Measurements from ENCODE around the gene HEXD.

GRCh38 chr17:82458179-82458884 is 40.2 kb downstream of the HEXD start, which contains the start of gene NARF:
- TF ChIP-seq GABPA (IDR thresholded peaks at IDR 0.05 in 1 of 2, conservative IDR thresholded peaks at IDR 0.05 in 1 of 2) (peak in 1 of 2 donors; percentile 65), RAD21 (IDR thresholded peaks at IDR 0.05) (peak in 1 of 2 donors; percentile 32), MAX (IDR thresholded peaks at IDR 0.05) (no peak), RXRA (IDR thresholded peaks at IDR 0.05) (no peak), TAF1 (conservative IDR thresholded peaks at IDR 0.05) (no peak)
- TF ChIP-seq, protein P1, sequence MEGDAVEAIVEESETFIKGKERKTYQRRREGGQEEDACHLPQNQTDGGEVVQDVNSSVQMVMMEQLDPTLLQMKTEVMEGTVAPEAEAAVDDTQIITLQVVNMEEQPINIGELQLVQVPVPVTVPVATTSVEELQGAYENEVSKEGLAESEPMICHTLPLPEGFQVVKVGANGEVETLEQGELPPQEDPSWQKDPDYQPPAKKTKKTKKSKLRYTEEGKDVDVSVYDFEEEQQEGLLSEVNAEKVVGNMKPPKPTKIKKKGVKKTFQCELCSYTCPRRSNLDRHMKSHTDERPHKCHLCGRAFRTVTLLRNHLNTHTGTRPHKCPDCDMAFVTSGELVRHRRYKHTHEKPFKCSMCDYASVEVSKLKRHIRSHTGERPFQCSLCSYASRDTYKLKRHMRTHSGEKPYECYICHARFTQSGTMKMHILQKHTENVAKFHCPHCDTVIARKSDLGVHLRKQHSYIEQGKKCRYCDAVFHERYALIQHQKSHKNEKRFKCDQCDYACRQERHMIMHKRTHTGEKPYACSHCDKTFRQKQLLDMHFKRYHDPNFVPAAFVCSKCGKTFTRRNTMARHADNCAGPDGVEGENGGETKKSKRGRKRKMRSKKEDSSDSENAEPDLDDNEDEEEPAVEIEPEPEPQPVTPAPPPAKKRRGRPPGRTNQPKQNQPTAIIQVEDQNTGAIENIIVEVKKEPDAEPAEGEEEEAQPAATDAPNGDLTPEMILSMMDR (IDR thresholded peaks at IDR 0.05; ENCODE audit: low read depth, low read length, missing input control) = no peak
- TF ChIP-seq, protein P2, sequence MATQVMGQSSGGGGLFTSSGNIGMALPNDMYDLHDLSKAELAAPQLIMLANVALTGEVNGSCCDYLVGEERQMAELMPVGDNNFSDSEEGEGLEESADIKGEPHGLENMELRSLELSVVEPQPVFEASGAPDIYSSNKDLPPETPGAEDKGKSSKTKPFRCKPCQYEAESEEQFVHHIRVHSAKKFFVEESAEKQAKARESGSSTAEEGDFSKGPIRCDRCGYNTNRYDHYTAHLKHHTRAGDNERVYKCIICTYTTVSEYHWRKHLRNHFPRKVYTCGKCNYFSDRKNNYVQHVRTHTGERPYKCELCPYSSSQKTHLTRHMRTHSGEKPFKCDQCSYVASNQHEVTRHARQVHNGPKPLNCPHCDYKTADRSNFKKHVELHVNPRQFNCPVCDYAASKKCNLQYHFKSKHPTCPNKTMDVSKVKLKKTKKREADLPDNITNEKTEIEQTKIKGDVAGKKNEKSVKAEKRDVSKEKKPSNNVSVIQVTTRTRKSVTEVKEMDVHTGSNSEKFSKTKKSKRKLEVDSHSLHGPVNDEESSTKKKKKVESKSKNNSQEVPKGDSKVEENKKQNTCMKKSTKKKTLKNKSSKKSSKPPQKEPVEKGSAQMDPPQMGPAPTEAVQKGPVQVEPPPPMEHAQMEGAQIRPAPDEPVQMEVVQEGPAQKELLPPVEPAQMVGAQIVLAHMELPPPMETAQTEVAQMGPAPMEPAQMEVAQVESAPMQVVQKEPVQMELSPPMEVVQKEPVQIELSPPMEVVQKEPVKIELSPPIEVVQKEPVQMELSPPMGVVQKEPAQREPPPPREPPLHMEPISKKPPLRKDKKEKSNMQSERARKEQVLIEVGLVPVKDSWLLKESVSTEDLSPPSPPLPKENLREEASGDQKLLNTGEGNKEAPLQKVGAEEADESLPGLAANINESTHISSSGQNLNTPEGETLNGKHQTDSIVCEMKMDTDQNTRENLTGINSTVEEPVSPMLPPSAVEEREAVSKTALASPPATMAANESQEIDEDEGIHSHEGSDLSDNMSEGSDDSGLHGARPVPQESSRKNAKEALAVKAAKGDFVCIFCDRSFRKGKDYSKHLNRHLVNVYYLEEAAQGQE (IDR thresholded peaks at IDR 0.05) = peak; percentile 85

Measured in liver (tissue), 3 donors.